Measurements from ENCODE around the gene TIMM8B.

- TF ChIP-seq CTCF (conservative IDR thresholded peaks at IDR 0.05; ENCODE audit: low read length) (no peak), EZH2phosphoT487 (IDR thresholded peaks at IDR 0.05; ENCODE audit: borderline replicate concordance) (no peak)
Observed at GRCh38 chr11:112128483-112129121, 42.0 kb upstream of the TIMM8B start.

Data from Loucy (cell line).